BLaER1 (cell line): Measurements from ENCODE around the gene SLC12A8.

Experiments
- H3K27ac ChIP-seq: shearing (Covaris generic); formaldehyde crosslinking; 2 replicates; pipeline ENCODE4 v1.8.1; 2022
- H3K27me3 ChIP-seq: shearing (Covaris generic); formaldehyde crosslinking; 2 replicates; pipeline ENCODE4 v1.8.1; 2022
- H3K36me3 ChIP-seq: shearing (Covaris generic); formaldehyde crosslinking; 2 replicates; pipeline ENCODE4 v1.8.1; 2022
- H3K4me1 ChIP-seq: shearing (Covaris generic); formaldehyde crosslinking; 2 replicates; pipeline ENCODE4 v1.8.1; 2022
- H3K4me2 ChIP-seq: shearing (Covaris generic); formaldehyde crosslinking; 2 replicates; pipeline ENCODE4 v1.8.1; 2022
- H3K4me3 ChIP-seq: shearing (Covaris generic); formaldehyde crosslinking; 2 replicates; pipeline ENCODE4 v1.8.1; 2022
- H3K9ac ChIP-seq: shearing (Covaris generic); formaldehyde crosslinking; 2 replicates; pipeline ENCODE4 v1.8.1; 2022
- H3K9me3 ChIP-seq: shearing (Covaris generic); formaldehyde crosslinking; 2 replicates; pipeline ENCODE4 v1.8.1; 2022
- H4K20me1 ChIP-seq: shearing (Covaris generic); formaldehyde crosslinking; 2 replicates; pipeline ENCODE4 v1.8.1; 2022
- Cebpa-rat ChIP-seq: shearing (Covaris generic); IDR thresholded peaks from 2 replicates; pipeline ENCODE4 v1.8.1; 2022

The SLC12A8 gene

DNA sequence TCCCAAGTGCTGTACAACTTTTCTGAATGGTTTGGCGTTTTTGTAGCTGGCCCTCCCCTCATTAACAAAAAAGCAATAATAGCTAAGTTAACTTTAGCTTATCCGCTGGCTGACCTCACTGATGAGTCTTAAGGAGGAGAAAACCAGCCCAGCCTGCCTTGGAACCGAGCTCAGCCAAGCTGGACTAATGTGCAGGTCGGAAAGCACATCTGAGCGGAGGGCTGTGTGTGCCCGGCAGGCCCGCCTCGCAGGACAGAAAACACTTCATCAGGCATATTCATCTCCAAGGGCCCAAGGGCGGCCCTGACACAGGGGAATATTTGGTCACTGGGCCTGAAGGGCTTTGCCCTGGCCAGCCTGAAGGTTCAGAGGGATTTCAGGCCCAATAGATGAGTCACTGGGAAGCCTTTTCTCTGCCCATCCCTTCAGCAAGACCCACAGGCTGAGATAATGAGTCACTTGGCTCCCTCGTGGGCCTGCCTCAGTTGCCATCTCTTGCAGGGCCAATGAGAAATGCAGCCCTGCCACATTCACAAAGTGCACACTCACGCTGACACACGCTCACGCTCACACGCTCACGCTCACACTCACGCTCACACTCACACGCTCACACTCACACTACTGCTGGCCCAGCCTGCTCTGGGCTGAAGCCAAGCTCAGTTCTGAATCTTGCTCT is 75.1 kb downstream of the SLC12A8 start:
- no peak overlapping the region for H3K27ac ChIP-seq

DNA sequence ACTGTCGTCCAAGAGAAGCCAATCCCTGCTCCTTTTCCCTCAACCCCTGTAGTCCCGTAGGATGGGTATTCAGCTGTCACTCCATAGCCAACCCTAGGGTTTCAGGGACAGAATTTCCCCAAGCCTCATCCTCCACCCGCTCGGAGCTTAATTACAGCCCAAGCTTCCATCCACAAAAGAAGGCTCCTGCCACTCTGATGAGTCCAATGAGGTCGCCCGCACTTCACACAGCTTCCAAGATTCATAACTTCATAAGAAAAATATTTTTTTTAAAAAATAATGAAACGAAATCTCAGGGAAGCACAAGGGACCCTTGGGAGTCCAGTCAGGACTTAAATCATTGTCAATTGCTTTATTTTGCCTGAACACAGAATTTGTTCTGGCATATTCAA is 75.6 kb downstream of the SLC12A8 start:
- Histone ChIP-seq H3K4me3 (no peak overlapping the region), H3K27ac (no peak overlapping the region), H3K36me3 (no peaks in the 10 kb centered on the region), H3K4me2 (no peak overlapping the region), H3K4me1 (peaks cover 66% of the 10 kb centered on the region), H4K20me1 (peaks cover 21% of the 10 kb centered on the region), H3K9ac (no peak overlapping the region), H3K27me3 (no peaks in the 10 kb centered on the region), H3K9me3 (no peaks in the 10 kb centered on the region)
- TF ChIP-seq Cebpa-rat, result no peak

More for the DNA sequence above, 75.1 kb downstream of the SLC12A8 start:
- H3K36me3 ChIP-seq, result no peaks in the 10 kb centered on the region
- H3K27me3 ChIP-seq, result 0 out of 2 replicates have a peak, but pooled peaks cover 3% of the 10 kb centered on the region
- H3K4me2 ChIP-seq, result no peak overlapping the region
- TF ChIP-seq Cebpa-rat, result no peak
- no peak overlapping the region for H3K4me3 ChIP-seq
- peaks cover 66% of the 10 kb centered on the region for H3K4me1 ChIP-seq
- no peak overlapping the region for H3K9ac ChIP-seq
- H3K9me3 ChIP-seq, result no peaks in the 10 kb centered on the region
- H4K20me1 ChIP-seq, result peaks cover 27% of the 10 kb centered on the region

DNA sequence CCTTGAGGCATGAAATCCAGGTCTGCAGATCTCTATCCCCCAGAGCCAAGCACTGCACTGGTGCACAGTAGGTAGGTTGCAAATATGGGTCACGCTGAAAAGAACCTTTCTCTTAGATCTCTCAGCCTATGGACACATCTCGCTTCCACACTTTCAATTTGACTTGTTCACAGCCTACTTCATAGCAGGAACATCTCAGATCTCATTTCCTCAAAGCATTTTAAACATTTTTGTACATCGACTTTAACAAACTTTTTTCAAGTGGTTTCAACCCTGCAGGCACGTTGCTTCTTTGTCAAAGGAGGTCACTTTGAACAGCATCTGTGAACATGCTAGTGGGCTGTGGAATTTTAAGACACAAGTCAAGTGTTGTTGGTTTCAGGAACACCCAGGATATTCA is 76.0 kb downstream of the SLC12A8 start:
- TF ChIP-seq Cebpa-rat, result no peak
- H3K4me1 ChIP-seq, result peaks cover 66% of the 10 kb centered on the region

DNA sequence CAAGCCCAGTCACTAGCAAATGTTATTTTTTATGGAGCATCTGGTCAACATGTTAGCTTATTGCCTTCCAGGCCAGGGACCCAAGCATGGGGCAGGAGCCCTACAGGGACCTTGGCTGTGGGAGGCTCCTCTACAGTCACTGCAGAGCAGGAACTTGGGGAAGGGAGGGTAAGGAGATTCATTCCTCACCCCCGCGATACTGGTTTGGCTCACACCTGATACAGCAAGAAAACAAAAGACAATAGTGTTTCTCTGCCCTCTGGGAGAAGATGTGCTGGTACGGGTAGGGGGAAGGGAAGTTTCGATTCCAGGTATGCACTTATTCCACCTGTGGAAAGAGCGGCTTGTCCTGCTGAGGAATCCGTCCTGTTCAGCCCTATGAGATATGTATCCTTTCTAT is 77.6 kb downstream of the SLC12A8 start:
- H3K27ac ChIP-seq, result no peak overlapping the region
- no peak for TF ChIP-seq Cebpa-rat

More for the DNA sequence above, 76.0 kb downstream of the SLC12A8 start:
- H3K36me3 ChIP-seq, result no peaks in the 10 kb centered on the region
- H3K27me3 ChIP-seq, result no peaks in the 10 kb centered on the region
- H3K27ac ChIP-seq, result no peak overlapping the region
- H4K20me1 ChIP-seq, result 0 out of 2 replicates have a peak, but pooled peaks cover 18% of the 10 kb centered on the region
- H3K4me2 ChIP-seq, result peak overlapping the region; percentile 41
- H3K4me3 ChIP-seq, result no peak overlapping the region
- H3K9ac ChIP-seq, result no peak overlapping the region
- H3K9me3 ChIP-seq, result no peaks in the 10 kb centered on the region

DNA sequence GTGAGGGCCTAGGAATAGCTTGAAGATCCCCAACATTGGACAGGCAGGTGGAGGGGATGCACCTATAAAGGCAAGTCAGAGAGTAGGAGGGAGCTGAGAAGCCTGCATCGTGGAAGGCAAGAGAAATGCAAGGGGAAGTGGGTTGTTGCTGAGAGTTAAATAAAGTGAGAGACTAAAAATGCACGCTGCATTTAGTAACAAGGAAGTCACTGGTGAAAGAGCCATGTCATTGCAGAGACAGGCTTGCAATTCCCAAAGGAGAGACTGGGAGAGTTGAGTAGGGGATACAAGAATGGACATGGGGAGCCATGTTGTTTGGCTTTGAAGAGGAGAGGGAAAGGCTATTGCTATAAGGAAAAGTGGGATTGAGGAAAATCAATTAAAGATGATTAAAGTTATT is 79.7 kb downstream of the SLC12A8 start:
- Histone ChIP-seq H4K20me1 (no peaks in the 10 kb centered on the region), H3K27me3 (no peaks in the 10 kb centered on the region), H3K4me1 (peaks cover 73% of the 10 kb centered on the region), H3K4me2 (peak overlapping the region; percentile 82), H3K27ac (peak overlapping the region; percentile 35; the same call in 1 of the 2 replicates), H3K9ac (no peak overlapping the region), H3K4me3 (no peak overlapping the region), H3K36me3 (no peaks in the 10 kb centered on the region), H3K9me3 (no peaks in the 10 kb centered on the region)
- no peak for TF ChIP-seq Cebpa-rat

More for the DNA sequence above, 77.6 kb downstream of the SLC12A8 start:
- no peaks in the 10 kb centered on the region for H3K9me3 ChIP-seq
- no peaks in the 10 kb centered on the region for H3K36me3 ChIP-seq
- peaks cover 66% of the 10 kb centered on the region for H3K4me1 ChIP-seq
- 0 out of 2 replicates have a peak, but pooled peaks cover 3% of the 10 kb centered on the region for H4K20me1 ChIP-seq
- no peaks in the 10 kb centered on the region for H3K27me3 ChIP-seq
- H3K4me3 ChIP-seq, result no peak overlapping the region
- H3K9ac ChIP-seq, result no peak overlapping the region
- H3K4me2 ChIP-seq, result no peak overlapping the region

DNA sequence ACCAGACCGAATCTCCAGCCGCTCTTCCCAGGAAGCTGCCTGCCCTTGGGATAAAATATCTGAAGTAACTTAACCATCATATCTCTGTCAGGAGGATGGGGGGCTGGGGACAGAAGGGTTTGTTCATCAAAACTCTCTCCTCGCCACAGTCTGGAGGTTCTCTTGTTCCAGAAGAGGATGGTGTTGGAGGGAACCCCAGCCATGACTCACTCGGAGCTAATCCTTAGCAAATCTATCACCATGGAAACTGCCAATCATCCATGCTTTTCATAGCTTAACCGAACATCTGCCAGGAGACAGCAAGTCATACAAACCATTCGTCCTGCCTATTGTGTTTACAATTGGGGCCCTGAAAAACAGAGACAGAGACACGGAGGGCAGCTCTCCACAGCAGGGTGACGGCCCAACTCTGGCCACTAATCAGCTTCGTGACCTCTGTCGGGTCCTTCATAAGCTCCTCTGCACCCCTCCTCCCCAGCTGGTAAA is 83.0 kb downstream of the SLC12A8 start:
- Histone ChIP-seq H4K20me1 (no peaks in the 10 kb centered on the region), H3K9ac (no peak overlapping the region), H3K4me3 (no peak overlapping the region), H3K9me3 (no peaks in the 10 kb centered on the region), H3K36me3 (no peaks in the 10 kb centered on the region), H3K27me3 (no peaks in the 10 kb centered on the region), H3K4me2 (peak overlapping the region; percentile 82), H3K4me1 (peaks cover 58% of the 10 kb centered on the region), H3K27ac (no peak overlapping the region)
- TF ChIP-seq Cebpa-rat, result no peak

DNA sequence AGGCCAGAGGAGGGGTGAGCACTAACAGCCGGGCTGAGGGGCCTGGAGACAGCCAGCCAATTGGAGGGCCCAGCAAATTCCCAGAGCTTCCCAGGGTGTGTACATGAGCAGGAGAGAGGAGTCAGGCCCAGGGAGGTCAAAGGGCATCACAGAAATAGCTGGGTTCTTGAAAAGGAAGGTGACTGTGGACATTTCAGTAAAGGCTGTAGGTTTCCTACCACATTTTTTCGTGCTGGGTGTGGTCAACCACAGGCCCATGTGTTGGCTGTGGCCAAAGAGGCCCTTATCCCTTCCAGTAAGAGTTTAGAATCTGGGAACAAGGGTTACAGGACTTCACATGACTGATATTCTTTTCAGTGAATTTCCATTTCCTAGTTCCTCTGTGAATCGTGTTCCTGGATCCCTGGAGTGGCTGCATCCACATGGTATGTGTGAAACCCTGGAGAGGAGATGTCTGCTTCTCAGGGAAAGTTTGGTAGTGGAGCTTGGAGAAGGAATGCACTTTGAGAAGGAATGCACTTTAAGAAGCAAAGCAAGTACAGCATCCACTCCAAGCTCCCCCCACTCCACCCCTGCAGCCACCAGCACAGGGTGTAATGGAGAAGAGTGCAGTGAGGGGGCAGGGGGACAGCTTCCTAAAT is 83.6 kb downstream of the SLC12A8 start:
- Histone ChIP-seq H3K9ac (no peak overlapping the region), H3K4me1 (peaks cover 55% of the 10 kb centered on the region), H3K9me3 (peaks cover 3% of the 10 kb centered on the region), H4K20me1 (no peaks in the 10 kb centered on the region), H3K36me3 (no peaks in the 10 kb centered on the region), H3K27ac (peak overlapping the region; percentile 0; the same call in 1 of the 2 replicates), H3K4me3 (no peak overlapping the region), H3K4me2 (peak overlapping the region; percentile 82), H3K27me3 (no peaks in the 10 kb centered on the region)
- no peak for TF ChIP-seq Cebpa-rat

DNA sequence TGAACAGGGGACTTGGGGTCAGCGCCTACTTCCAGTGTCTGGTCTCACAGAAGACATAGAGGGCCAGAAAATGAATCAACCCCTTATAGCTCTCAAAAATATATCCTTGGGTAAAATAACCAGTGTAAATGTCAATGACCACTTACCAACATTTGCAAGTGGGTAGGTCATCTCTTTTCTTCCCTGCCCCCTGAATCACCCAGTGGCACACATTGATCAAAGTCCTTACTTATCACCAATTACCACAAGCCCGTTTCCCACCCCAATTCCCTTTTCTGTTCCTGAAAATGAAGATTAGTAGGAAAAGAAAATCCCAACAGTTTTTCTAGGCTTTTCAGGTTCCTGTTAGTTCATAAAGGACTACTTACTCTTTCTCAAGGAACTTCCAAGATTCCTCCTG is 86.2 kb downstream of the SLC12A8 start:
- no peak overlapping the region for H3K4me2 ChIP-seq
- no peak overlapping the region for H3K9ac ChIP-seq
- H3K27ac ChIP-seq, result no peak overlapping the region
- no peaks in the 10 kb centered on the region for H4K20me1 ChIP-seq
- no peaks in the 10 kb centered on the region for H3K36me3 ChIP-seq
- TF ChIP-seq Cebpa-rat, result no peak
- H3K27me3 ChIP-seq, result no peaks in the 10 kb centered on the region
- no peak overlapping the region for H3K4me3 ChIP-seq
- peaks cover 13% of the 10 kb centered on the region for H3K9me3 ChIP-seq
- H3K4me1 ChIP-seq, result peaks cover 37% of the 10 kb centered on the region

DNA sequence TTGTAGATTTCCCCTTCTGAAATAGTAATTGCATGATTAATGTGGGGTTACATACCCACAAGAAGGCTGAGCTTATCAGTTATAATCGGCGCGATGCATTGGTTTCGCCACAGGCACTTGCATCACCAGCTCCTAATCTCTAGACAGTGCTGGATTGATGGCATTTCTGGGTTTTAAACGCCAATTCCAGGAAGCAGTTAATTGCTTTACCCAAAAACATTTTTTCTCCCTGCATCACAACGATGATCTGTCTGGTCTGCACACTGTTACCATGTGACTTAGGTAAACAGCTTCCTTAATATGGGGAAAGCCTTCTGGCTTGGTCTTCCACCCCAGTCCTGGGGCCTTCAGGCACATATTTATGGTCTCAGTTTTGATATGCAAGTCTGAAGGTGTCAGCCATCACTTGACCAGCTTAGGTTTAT is 86.7 kb downstream of the SLC12A8 start:
- TF ChIP-seq Cebpa-rat, result no peak
- H3K4me2 ChIP-seq, result no peak overlapping the region

More for the DNA sequence above, 86.7 kb downstream of the SLC12A8 start:
- no peak overlapping the region for H3K27ac ChIP-seq
- peaks cover 13% of the 10 kb centered on the region for H3K9me3 ChIP-seq
- peaks cover 37% of the 10 kb centered on the region for H3K4me1 ChIP-seq
- no peaks in the 10 kb centered on the region for H3K36me3 ChIP-seq
- no peak overlapping the region for H3K4me3 ChIP-seq
- no peaks in the 10 kb centered on the region for H3K27me3 ChIP-seq
- H3K9ac ChIP-seq, result no peak overlapping the region
- H4K20me1 ChIP-seq, result no peaks in the 10 kb centered on the region
